LNCAP (cell line): ENCODE results near the gene OR6C75.

ENCODE experiments used
- CTCF ChIP-seq: fragments of 450-650 bp; IDR thresholded peaks from 2 replicates; pipeline ENCODE4 v1.5.1; 2017; ENCODE audit warnings: mild to moderate bottlenecking

Gene OR6C75

GRCh38 chr12:55392032-55392795, 29.4 kb downstream of the OR6C75 start:
- no peak for TF ChIP-seq CTCF

- TF ChIP-seq CTCF = no peak
Observed at GRCh38 chr12:55396326-55396725, 33.6 kb downstream of the OR6C75 start.

- TF ChIP-seq CTCF = no peak
Observed at GRCh38 chr12:55400229-55400628, 37.5 kb downstream of the OR6C75 start, which contains the start of gene OR6C65. TSS of gene OR6C65 (plus strand) at chr12:55400529. CDS start at chr12:55400529, 0 bp downstream.

- TF ChIP-seq CTCF = no peak
Observed at GRCh38 chr12:55407866-55408265, 45.1 kb downstream of the OR6C75 start.

GRCh38 chr12:55416961-55417360, 54.2 kb downstream of the OR6C75 start:
- no peak for TF ChIP-seq CTCF
